GM10847 (cell line): ENCODE results near the gene ZNF521.

Experiments
- POLR2A ChIP-seq: IDR thresholded peaks from 2 replicates; pipeline ENCODE4 v1.6.1; 2011; ENCODE audit not compliant: insufficient read length; ENCODE audit errors: extremely low read depth

Gene ZNF521

DNA sequence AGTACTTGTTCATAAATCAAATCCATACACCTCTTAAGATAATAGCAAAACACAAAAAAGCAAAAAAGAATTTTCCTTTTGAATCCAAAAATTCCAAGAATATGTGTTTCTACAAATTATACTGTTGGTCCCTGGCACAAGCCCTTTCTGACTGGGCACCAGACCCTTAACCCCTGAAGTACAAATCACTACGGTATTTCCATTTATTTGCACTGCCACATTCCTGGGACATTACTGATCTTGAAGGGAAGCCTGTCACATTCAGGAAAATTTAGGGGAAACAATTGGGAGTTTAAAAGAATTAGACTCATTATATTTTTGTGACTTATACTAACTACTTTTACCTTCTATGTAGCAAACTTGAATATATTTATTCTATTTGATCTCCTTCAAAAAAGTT, 98.8 kb downstream of the ZNF521 start:
- TF ChIP-seq POLR2A, result no peak

DNA sequence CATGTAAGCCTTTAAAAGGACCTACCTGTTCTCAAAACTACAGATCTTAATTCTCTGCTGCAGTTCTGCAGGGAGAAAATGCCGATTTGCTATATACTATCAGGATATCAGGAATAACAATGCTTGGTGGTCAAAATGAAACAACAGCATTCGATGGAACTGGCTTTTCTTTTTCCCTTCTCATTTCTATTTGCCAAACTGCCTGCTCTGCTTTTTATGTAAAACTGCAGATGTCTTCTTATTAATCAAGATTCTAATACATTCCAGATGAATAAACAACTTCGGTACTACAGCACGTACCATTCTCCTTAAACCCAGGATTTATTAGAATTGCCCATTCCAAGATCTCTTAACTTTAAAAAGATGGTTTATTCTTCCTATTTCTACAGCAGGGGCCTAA, 100.9 kb downstream of the ZNF521 start:
- TF ChIP-seq POLR2A, result no peak

DNA sequence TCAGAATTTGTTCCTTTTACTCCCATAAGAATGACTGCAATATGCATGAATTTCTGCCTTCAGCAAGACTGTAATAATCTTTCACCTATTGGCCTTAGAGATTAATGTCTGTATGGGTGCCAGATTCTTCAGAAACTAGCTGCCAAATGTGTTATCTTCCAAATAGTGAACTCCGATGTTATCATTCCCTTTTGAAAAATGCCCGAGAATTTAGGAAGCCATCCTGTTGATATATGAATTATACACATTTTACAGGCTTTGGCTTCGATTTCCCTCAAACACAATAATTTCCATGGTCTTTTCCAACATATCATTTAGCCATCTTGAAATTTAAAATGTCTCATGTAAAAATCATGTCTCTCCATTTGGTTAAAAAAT, 101.5 kb downstream of the ZNF521 start:
- TF ChIP-seq POLR2A, result no peak

DNA sequence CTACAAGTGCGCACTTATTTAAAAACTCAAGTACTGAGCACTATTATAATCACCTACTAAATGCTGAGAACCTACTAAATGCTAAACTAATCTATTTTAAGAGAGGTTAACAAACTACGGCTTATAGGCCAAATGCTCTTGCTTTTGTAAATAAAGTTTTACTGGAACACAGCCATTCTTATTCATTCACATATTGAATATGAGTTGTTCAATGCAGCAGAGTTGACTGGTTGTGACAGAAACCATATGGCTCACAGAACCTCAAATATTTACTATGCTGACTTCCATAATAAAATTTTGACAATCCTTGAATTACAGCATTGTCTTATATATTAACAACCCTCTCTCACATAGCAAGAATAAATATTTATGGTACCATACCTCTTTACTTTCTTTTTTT, 103.2 kb downstream of the ZNF521 start:
- TF ChIP-seq POLR2A, result no peak

DNA sequence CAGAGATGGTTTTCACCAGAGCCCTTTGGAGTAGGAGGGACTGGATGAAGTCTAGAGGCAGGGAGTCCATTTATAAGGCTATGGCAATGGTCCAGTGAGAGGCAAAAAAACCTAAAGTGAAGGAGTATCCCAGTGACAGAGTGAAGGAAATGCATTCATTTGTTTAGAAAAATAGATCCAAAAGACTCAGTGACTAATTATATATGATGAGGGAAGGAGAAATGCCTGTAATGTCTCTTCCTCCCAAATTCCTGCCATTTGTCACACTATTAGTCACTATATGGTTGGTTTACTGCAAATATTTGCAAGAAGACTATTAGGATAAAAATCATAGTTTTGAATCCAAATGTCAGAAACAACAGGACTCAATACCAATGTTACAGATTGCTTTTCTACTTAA, 104.2 kb downstream of the ZNF521 start:
- no peak for TF ChIP-seq POLR2A

- TF ChIP-seq POLR2A, result no peak
These were observed 106.9 kb downstream of the ZNF521 start for GRCh38 chr18:25244924-25245698.

- TF ChIP-seq POLR2A, result no peak
These were observed 107.8 kb downstream of the ZNF521 start for GRCh38 chr18:25244170-25244569.

DNA sequence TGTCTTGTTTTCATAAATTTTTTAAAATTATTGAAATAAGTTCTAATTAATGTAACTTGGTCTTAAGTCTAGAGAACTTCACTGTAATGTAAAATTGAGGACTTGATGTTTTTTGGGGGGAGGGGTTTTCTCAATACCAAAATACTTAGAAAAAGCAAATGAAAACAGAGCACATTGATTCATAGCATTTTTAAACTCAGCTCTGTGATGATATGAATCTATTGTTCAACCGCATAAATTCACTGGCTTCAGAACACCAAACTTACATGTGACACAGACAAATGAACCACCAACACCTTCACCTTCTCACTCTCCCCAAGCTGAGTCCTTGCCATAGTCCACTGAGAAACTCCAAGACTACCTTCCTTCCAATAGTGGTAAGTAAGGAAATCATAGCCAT, 108.2 kb downstream of the ZNF521 start:
- TF ChIP-seq POLR2A, result no peak

- TF ChIP-seq POLR2A, result no peak
These were observed 108.7 kb downstream of the ZNF521 start for GRCh38 chr18:25243257-25243656.

- TF ChIP-seq POLR2A, result no peak
These were observed 111.6 kb downstream of the ZNF521 start for GRCh38 chr18:25240420-25240770.

DNA sequence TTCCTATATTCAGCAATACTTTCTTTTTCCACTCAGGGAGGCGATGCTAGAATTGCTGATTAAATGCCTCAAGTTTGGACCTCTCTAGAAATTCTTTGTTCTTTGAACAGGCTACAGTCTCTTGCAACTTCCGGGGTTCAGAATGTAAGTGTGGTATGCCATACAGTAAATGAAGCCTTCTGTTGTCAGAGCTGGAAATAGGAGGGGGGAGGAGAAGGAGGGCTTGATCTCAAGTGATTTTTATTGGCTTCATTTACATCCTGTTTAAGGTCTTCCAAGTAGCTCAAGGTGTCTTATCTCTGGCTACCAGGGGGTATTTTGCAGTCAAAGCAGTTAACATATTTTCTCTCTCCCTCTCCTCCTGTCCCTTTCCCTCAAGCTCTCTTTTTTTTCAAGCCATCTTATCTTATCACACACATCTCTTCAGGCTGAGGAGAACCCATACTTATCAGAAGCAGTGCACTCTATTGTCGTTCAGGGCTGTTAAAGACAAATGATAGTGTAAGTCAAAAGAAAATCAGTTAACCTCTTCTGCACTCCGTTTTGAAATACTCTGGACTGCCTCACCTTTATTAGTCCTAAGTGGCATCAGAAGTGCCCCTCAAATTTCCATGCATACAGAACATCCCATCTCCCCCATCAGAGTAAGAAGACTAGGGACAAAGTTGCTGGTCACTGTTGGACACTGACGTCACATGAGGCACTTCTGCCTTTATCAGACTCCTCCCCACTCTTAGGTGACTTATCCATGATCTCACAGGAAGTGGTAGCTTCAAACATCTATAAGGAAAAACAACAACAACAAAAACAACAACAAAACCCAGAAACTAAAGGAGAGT, 112.2 kb downstream of the ZNF521 start:
- no peak for TF ChIP-seq POLR2A

DNA sequence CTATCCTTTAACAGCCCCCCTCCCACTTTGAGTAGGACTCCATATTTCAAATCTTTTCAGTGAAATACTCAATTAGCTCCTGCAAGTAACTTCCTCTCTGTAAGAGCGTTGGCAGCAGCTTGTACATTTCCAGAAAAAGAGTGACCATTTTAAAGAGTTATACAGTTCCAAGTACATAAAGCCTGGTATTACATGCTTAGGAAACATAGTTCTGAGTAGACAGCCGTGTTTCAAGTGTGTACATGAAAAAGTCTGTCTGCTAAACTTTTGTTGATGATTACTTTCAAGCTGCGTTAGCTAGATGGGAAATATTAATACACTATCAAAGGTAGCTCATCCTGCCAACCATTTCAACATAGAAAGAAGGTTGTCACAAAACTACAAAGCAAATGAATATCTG, 112.8 kb downstream of the ZNF521 start:
- TF ChIP-seq POLR2A, result no peak

DNA sequence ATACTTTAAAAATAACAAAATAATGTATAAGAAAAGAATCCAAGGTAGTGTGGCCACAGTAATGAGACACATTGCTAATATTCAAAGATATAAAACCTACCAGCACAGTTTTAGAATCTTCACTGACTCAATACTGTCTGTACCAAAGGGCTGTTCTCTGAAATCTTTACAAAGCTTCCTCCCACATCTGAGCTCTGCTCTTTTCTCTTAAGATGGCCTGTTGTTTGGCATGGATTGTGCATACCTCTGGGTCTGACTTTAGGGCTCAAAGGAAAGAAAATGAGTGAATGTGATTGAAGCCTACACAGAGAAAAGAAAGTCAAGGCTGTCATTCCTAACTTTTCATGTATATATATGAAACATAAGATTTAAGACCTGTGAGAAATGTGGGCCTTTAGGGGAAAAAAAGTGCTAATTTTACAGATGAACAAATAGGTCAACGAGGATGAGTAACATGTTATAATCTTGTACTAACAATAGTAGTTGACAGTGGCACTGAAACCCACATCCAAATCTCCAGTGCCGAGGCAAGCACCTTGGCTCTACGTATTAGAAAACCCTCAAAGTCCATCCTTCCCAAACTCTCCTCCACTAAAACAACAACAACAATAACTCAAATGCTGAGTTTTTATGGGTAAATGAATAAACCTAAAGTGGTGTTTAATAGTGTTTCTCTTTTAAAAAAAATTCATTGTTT, 114.2 kb downstream of the ZNF521 start:
- TF ChIP-seq POLR2A, result no peak

GRCh38 chr18:25236736-25237135, 115.2 kb downstream of the ZNF521 start:
- TF ChIP-seq POLR2A, result no peak

DNA sequence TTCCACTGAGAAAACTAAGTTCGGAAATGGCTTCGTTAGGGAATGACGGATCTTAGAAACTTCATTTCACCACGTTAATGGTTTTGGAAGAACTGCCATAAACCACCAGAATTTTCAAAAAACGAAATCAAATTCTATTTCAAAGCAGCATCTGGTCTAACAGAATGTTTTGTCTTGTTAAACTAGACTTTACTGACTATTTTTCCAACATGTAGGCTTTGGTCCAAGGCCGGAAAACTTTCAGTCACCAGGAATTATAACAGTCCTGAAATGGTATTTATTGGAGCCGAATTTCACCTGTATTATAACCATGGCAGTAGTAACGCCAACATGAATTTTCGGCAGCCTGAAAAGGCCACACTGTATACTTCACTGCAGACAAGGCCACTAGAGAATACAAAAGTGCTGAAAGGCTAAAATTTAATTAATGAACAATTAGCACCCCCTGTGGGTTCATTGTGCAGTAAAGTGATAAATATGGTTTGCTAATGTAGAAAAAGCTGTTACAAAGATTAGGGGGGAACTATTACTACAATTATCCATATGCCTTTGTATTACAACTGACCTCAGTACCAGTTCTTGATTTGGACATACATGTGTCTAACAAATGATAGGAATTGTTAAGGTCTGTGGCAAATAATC, 116.4 kb downstream of the ZNF521 start:
- TF ChIP-seq POLR2A, result no peak
